Measurements from ENCODE around the gene MIF4GD. TPM values are rescaled to one million over a fixed set of nuclear protein-coding genes. Genes with fewer than 3 reads are reported as not detected.

Gene MIF4GD
- total and polyA plus RNA-seq, 10 of the 15 experiments (the other 5 are each of a cell fraction or from before 2014, with no cell fraction given), result 22.8 to 96.2 (median 60.1) TPM

- TF ChIP-seq, protein P1, sequence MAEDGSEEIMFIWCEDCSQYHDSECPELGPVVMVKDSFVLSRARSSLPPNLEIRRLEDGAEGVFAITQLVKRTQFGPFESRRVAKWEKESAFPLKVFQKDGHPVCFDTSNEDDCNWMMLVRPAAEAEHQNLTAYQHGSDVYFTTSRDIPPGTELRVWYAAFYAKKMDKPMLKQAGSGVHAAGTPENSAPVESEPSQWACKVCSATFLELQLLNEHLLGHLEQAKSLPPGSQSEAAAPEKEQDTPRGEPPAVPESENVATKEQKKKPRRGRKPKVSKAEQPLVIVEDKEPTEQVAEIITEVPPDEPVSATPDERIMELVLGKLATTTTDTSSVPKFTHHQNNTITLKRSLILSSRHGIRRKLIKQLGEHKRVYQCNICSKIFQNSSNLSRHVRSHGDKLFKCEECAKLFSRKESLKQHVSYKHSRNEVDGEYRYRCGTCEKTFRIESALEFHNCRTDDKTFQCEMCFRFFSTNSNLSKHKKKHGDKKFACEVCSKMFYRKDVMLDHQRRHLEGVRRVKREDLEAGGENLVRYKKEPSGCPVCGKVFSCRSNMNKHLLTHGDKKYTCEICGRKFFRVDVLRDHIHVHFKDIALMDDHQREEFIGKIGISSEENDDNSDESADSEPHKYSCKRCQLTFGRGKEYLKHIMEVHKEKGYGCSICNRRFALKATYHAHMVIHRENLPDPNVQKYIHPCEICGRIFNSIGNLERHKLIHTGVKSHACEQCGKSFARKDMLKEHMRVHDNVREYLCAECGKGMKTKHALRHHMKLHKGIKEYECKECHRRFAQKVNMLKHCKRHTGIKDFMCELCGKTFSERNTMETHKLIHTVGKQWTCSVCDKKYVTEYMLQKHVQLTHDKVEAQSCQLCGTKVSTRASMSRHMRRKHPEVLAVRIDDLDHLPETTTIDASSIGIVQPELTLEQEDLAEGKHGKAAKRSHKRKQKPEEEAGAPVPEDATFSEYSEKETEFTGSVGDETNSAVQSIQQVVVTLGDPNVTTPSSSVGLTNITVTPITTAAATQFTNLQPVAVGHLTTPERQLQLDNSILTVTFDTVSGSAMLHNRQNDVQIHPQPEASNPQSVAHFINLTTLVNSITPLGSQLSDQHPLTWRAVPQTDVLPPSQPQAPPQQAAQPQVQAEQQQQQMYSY (CRISPR knock-in tag; IDR thresholded peaks at IDR 0.05), result no peak
- no peak for TF ChIP-seq NFYB (IDR thresholded peaks at IDR 0.05; ENCODE audit: insufficient read depth, low read depth, low read length)
- TF ChIP-seq SIX5 (IDR thresholded peaks at IDR 0.05; ENCODE audit: low read depth, low read length, severe bottlenecking), result no peak
- TF ChIP-seq SIN3A (IDR thresholded peaks at IDR 0.05; ENCODE audit: low read depth, low read length), result no peak
- no peak for TF ChIP-seq BMI1 (IDR thresholded peaks at IDR 0.05; ENCODE audit: borderline replicate concordance)
- TF ChIP-seq CBX3 (IDR thresholded peaks at IDR 0.05; ENCODE audit: borderline replicate concordance, low read depth), result no peak
- no peak for TF ChIP-seq PAX8 (IDR thresholded peaks at IDR 0.05)
- no peak for TF ChIP-seq ZNF274 (IDR thresholded peaks at IDR 0.05; ENCODE audit: insufficient read depth, insufficient read length)
- TF ChIP-seq, protein P2, sequence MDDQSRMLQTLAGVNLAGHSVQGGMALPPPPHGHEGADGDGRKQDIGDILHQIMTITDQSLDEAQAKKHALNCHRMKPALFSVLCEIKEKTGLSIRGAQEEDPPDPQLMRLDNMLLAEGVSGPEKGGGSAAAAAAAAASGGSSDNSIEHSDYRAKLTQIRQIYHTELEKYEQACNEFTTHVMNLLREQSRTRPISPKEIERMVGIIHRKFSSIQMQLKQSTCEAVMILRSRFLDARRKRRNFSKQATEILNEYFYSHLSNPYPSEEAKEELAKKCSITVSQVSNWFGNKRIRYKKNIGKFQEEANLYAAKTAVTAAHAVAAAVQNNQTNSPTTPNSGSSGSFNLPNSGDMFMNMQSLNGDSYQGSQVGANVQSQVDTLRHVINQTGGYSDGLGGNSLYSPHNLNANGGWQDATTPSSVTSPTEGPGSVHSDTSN (IDR thresholded peaks at IDR 0.05; ENCODE audit: insufficient replicate concordance, low read depth, low read length), result no peak
- no peak for TF ChIP-seq ZNF217 (IDR thresholded peaks at IDR 0.05)
- TF ChIP-seq TARDBP (IDR thresholded peaks at IDR 0.05; ENCODE audit: borderline replicate concordance), result no peak
- no peak for TF ChIP-seq CUX1 (IDR thresholded peaks at IDR 0.05; ENCODE audit: insufficient replicate concordance, low read depth, low read length)
- TF ChIP-seq, protein P3, sequence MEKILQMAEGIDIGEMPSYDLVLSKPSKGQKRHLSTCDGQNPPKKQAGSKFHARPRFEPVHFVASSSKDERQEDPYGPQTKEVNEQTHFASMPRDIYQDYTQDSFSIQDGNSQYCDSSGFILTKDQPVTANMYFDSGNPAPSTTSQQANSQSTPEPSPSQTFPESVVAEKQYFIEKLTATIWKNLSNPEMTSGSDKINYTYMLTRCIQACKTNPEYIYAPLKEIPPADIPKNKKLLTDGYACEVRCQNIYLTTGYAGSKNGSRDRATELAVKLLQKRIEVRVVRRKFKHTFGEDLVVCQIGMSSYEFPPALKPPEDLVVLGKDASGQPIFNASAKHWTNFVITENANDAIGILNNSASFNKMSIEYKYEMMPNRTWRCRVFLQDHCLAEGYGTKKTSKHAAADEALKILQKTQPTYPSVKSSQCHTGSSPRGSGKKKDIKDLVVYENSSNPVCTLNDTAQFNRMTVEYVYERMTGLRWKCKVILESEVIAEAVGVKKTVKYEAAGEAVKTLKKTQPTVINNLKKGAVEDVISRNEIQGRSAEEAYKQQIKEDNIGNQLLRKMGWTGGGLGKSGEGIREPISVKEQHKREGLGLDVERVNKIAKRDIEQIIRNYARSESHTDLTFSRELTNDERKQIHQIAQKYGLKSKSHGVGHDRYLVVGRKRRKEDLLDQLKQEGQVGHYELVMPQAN (conservative IDR thresholded peaks at IDR 0.05), result 0 out of 2 replicates have a peak, but pooled peaks have one; percentile 4
- TF ChIP-seq JUNB (IDR thresholded peaks at IDR 0.05), result peak; percentile 83
- TF ChIP-seq GATAD2B (conservative IDR thresholded peaks at IDR 0.05; ENCODE audit: low read depth), result no peak
- TF ChIP-seq SPI1 (IDR thresholded peaks at IDR 0.05; ENCODE audit: borderline replicate concordance, insufficient read depth, low read depth, low read length), result no peak; the same call in 1 of the 2 replicates
- no peak for TF ChIP-seq POLR2AphosphoS5 (IDR thresholded peaks at IDR 0.05; ENCODE audit: low read length)
- TF ChIP-seq RBBP5 (conservative IDR thresholded peaks at IDR 0.05), result no peak
Measured at GRCh38 chr17:75289832-75290337, 18.9 kb upstream of the MIF4GD start (continued).
